ENCODE results near the gene OMA1.

Gene OMA1

DNA sequence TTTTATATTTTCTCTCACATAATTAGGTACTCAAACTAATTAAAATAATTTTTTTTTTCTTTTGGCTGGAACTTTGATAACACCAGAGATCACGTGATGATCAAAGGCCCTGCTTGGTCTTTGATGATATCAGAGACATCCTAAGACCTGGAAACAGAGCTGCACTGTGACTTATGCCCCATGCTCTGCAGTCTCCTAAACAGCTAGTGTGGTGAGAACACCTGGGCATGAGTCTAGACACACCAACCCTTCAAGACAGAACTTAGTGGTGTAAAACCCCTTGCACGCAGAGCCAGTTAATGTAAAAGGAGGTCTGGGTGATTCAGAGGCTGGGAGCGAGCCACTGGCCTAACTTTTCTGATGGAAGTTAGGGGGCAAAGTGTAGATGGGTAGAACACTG, 70.3 kb downstream of the OMA1 start:
- CTCF ChIA-PET = no interaction called here
- DNase-seq (ENCODE audit: extremely low spot score) = no peak
- POLR2A ChIA-PET = no interaction called here
- TF ChIP-seq LEF1 (IDR thresholded peaks at IDR 0.05; ENCODE audit: borderline replicate concordance) (no peak), TARDBP (IDR thresholded peaks at IDR 0.05) (no peak), FOXM1 (IDR thresholded peaks at IDR 0.05; ENCODE audit: borderline replicate concordance) (no peak)

DNA sequence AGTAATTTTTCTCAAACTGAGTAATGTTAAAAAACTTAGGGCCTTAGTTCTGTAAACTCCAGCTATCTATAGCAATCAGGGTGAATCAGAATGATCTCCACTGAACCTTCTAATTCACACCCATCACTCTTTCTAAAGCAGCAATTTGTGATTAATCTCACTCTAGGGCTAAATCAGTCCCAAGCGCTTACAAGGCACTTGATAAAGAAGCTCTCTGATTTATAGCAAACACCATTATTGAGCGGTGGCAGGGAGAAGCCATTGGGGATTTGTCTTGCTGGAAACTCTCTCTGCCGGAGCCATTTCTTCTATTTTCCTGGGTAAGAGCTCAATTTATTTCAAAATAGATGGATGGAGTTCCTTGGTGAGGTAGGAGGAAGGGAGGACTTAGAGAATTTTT, 77.0 kb downstream of the OMA1 start:
- DNase-seq (ENCODE audit: extremely low spot score) = no peak
- CTCF ChIA-PET = no interaction called here
- POLR2A ChIA-PET = no interaction called here
- TF ChIP-seq HDGF (IDR thresholded peaks at IDR 0.05; ENCODE audit: borderline replicate concordance) = no peak
- TF ChIP-seq FOXM1 (IDR thresholded peaks at IDR 0.05; ENCODE audit: borderline replicate concordance) = no peak
- TF ChIP-seq L3MBTL2 (conservative IDR thresholded peaks at IDR 0.05) = no peak
- TF ChIP-seq CTBP1 (IDR thresholded peaks at IDR 0.05; ENCODE audit: borderline replicate concordance) = no peak
- TF ChIP-seq TARDBP (IDR thresholded peaks at IDR 0.05) = no peak
- TF ChIP-seq BHLHE40 (IDR thresholded peaks at IDR 0.05; ENCODE audit: borderline replicate concordance) = no peak
- no peak for TF ChIP-seq ELF4 (IDR thresholded peaks at IDR 0.05)
- TF ChIP-seq SP1 (IDR thresholded peaks at IDR 0.05) = no peak
- no peak for TF ChIP-seq ARNT (IDR thresholded peaks at IDR 0.05)
- TF ChIP-seq NFRKB (IDR thresholded peaks at IDR 0.05) = no peak
- TF ChIP-seq, protein P1, sequence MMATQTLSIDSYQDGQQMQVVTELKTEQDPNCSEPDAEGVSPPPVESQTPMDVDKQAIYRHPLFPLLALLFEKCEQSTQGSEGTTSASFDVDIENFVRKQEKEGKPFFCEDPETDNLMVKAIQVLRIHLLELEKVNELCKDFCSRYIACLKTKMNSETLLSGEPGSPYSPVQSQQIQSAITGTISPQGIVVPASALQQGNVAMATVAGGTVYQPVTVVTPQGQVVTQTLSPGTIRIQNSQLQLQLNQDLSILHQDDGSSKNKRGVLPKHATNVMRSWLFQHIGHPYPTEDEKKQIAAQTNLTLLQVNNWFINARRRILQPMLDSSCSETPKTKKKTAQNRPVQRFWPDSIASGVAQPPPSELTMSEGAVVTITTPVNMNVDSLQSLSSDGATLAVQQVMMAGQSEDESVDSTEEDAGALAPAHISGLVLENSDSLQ (IDR thresholded peaks at IDR 0.05) = no peak

DNA sequence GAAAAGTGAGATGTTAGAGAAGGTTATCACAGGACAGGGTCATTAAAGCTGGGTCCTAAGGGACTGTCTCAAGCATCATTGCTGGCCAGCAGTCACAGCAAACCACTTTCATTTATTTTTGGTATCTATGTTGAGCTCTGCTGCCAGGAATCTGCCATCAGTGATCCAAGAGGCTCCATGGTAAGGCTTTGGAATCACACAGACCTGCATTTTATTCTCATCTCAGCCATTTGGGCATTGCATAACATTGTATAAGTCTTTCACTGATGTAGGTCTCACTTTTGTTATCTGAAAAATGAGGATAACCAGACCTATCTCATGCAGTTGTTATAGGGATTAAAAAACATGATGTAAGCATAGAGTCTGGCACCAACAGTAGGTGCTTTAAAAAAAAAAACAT, 77.5 kb downstream of the OMA1 start:
- TF ChIP-seq, protein P1 (IDR thresholded peaks at IDR 0.05) = no peak
- TF ChIP-seq ARNT (IDR thresholded peaks at IDR 0.05) = no peak
- no peak for TF ChIP-seq HDGF (IDR thresholded peaks at IDR 0.05; ENCODE audit: borderline replicate concordance)
- no peak for TF ChIP-seq TARDBP (IDR thresholded peaks at IDR 0.05)
- no peak for TF ChIP-seq NFRKB (IDR thresholded peaks at IDR 0.05)
- no peak for TF ChIP-seq L3MBTL2 (conservative IDR thresholded peaks at IDR 0.05)
- TF ChIP-seq ZNF384 (IDR thresholded peaks at IDR 0.05) = no peak
- DNase-seq (ENCODE audit: extremely low spot score) = no peak
- ChIA-PET CTCF (no interaction called here), POLR2A (no interaction called here)

DNA sequence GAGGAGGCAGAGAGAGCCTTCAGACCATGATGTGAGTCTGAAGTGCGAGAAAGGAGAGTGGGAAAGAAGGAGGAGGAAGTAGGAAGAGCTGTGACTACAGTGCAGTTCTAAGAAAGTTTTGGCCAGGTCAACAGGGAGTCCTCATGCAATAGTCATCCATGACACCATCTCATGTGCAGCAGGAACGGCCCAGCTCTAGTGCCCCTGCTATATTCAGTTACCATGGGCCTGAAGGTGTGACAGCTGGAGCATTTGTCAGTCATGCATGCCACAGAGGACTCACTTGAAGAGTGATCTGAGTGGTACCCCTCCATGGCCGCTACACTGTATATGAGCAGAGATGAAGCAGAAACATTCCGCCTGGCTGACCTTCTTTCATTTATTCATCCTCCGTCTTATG, 77.9 kb downstream of the OMA1 start:
- ChIA-PET POLR2A (no interaction called here), CTCF (no interaction called here)
- no peak for TF ChIP-seq FOXK2 (IDR thresholded peaks at IDR 0.05)
- no peak for TF ChIP-seq ZNF384 (IDR thresholded peaks at IDR 0.05)
- no peak for TF ChIP-seq SUZ12 (IDR thresholded peaks at IDR 0.05)
- no peak for TF ChIP-seq L3MBTL2 (conservative IDR thresholded peaks at IDR 0.05)
- TF ChIP-seq SP1 (IDR thresholded peaks at IDR 0.05) = no peak
- no peak for TF ChIP-seq NFRKB (IDR thresholded peaks at IDR 0.05)
- no peak for TF ChIP-seq HDGF (IDR thresholded peaks at IDR 0.05; ENCODE audit: borderline replicate concordance)
- no peak for TF ChIP-seq FOXM1 (IDR thresholded peaks at IDR 0.05; ENCODE audit: borderline replicate concordance)
- TF ChIP-seq TARDBP (IDR thresholded peaks at IDR 0.05) = no peak
- no peak for TF ChIP-seq ARNT (IDR thresholded peaks at IDR 0.05)
- TF ChIP-seq, protein P1 (IDR thresholded peaks at IDR 0.05) = no peak
- TF ChIP-seq FOXA1 (IDR thresholded peaks at IDR 0.05) = no peak
- TF ChIP-seq LEF1 (IDR thresholded peaks at IDR 0.05; ENCODE audit: borderline replicate concordance) = no peak
- TF ChIP-seq ELF4 (IDR thresholded peaks at IDR 0.05) = no peak
- TF ChIP-seq CTBP1 (IDR thresholded peaks at IDR 0.05; ENCODE audit: borderline replicate concordance) = no peak
- no peak for TF ChIP-seq BHLHE40 (IDR thresholded peaks at IDR 0.05; ENCODE audit: borderline replicate concordance)
- DNase-seq (ENCODE audit: extremely low spot score) = no peak

DNA sequence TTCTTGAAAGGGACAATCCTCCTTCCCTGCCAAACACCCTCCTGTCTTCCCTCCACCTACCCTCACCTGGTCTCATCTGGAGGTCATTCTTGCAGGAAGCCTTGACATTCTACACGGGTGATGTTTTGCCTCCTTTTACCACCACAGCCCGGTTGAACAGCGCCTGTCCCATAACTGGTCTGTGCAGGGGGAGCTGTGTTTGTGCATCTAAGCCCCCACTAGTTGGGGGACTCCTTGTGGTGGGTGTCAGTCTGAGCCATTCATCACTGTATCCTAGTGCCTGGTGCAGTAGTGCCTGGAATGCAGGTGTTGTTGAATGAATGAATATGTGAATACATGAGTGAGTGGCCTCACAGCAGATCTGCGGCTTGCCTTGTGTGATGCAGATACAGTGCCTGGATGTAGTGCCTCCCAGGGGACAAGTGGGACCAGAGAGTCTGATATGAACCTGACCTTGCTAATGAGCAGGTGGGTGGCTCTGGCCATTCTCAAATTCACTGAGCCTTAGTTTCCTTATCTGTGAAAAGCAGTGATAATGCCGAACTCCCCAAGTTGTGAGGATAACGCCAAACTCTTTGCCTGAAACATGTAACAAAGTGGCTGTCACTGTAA, 79.8 kb downstream of the OMA1 start:
- TF ChIP-seq ZNF384 (IDR thresholded peaks at IDR 0.05) (no peak), TARDBP (IDR thresholded peaks at IDR 0.05) (no peak), SUZ12 (IDR thresholded peaks at IDR 0.05) (no peak)
- no peak for DNase-seq (ENCODE audit: extremely low spot score)
- ChIA-PET POLR2A (no interaction called here), CTCF (no interaction called here)

DNA sequence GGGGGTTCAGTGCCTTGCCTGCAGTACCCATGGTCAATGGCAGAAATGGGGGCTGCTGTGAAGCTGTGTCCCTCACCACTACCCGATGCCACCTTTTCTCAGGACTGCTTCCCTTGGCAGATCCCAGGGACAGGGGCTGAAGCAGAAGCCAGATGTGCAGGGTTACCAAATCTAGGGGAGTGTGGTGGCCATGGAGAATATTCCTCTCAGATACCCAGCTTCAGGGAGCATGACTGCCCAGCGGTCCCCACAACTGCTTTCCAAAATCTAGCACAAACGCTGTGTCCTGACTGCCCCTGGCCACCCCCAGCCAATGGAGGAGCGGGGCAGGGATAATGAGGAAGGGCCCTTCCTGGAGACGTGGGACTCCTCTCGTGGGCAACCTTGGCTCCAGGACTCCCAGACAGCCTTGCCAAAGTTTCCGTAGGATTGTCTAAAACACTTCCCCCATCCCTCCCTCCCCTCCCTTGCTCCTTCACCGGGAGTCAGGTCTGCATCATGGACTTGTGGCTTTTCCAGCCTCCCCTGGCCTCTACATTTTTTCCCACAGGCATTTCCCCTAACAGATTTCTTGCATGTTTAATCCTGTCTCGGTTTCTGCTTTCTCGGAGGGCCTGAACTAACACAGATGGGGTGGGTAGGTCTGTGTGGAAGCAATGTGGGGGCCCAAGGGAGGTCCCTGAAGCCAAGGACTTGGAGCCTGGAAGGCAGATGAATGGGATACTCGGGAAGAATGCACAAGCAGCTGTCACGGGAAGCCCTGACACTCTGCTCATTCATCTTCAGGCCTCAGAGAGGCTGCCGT, 80.5 kb downstream of the OMA1 start:
- POLR2A ChIA-PET = no interaction called here
- DNase-seq (ENCODE audit: extremely low spot score) = no peak
- CTCF ChIA-PET = no interaction called here
- TF ChIP-seq BHLHE40 (IDR thresholded peaks at IDR 0.05; ENCODE audit: borderline replicate concordance) (no peak), L3MBTL2 (conservative IDR thresholded peaks at IDR 0.05) (no peak)

DNA sequence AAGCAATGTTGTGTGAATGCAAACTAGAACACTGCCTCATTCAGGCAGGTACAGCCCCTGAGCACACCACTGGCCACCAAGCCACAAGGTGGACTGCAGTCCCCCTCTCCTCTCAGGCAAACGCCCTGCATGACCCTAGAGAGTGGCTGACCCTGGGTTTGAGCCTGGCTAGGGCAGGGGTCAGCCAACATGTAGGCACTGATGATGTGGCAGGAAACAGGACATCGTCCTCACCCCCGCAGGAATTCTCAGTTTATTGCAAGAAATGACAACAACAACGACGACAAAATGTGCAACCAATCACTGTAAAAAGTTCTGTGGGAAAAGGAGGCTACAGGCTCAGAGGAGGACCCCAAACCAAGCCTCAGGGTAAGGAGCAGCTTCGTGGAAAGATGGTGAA, 81.3 kb downstream of the OMA1 start:
- POLR2A ChIA-PET = no interaction called here
- no peak for DNase-seq (ENCODE audit: extremely low spot score)
- CTCF ChIA-PET = interaction anchor here (0.6 kb wide), 1 partner anchor 9 kb away, joined by 4 read pairs; no protein-coding TSS in a partner anchor
- no peak for TF ChIP-seq SUZ12 (IDR thresholded peaks at IDR 0.05)
- TF ChIP-seq LEF1 (IDR thresholded peaks at IDR 0.05; ENCODE audit: borderline replicate concordance) = no peak
- TF ChIP-seq TARDBP (IDR thresholded peaks at IDR 0.05) = no peak
